GM19193 (cell line): Measurements from ENCODE around the gene TRMT6.

Experiments
- POLR2A ChIP-seq: IDR thresholded peaks from 4 replicates; pipeline ENCODE4 v1.6.1; 2011; ENCODE audit not compliant: insufficient read depth, insufficient read length; ENCODE audit errors: extremely low read depth

Gene TRMT6

DNA sequence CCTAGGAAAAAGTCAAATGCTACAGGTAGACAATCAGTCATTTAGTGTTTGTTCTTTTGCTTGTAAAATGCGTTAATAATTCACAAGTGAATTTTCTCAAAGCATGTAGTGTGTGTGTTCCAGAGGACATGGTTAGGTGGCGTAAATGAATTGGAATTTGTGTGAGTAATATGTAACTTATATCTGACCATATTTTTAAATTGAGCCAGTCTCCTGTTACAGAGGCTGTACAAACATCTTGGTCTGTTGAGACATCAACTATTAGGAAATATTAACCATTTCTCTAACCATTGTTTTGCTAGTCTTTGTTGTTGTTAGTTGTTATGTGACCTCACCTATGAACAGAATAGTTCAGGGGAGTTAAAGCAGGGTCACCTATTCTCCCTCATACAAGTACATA, 22.8 kb upstream of the TRMT6 start:
- no peak for TF ChIP-seq POLR2A

DNA sequence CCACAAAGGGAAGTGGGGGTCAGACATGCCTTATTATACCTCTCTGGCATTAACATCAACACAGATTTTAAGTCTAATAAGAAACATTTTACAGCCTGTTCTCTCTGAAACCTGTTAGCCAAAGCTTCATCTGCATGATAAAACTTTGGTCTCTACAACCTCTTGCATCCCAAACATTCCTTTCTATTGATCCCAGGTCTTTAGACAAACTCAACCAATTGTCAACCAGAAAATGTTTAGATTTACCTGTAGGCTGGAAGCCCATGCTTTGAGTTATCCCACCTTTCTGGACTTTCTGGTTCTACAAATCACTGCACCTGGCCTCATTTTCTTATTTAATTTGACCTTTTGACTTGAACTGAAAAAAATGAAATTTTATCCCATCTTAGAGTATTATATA, 20.9 kb upstream of the TRMT6 start:
- TF ChIP-seq POLR2A, result no peak

DNA sequence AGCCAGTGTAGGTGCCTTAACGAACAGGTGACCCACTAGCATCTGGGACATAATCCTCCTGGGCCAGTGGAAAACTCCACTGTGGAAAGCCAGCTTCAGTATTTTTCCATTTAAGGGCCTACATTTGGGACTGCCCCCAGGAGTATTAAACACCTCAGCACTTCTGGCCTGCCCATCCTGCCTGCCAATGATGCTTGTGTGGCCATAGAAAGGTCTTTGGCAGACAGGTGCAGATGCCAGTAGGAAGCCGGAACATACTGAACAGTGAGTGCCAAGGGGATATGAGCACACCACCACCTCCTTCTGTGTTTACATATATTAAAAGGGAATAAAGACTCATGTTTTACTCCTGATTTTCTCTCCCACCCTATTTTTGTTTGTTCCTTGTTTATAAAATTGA, 20.0 kb upstream of the TRMT6 start:
- TF ChIP-seq POLR2A, result no peak

DNA sequence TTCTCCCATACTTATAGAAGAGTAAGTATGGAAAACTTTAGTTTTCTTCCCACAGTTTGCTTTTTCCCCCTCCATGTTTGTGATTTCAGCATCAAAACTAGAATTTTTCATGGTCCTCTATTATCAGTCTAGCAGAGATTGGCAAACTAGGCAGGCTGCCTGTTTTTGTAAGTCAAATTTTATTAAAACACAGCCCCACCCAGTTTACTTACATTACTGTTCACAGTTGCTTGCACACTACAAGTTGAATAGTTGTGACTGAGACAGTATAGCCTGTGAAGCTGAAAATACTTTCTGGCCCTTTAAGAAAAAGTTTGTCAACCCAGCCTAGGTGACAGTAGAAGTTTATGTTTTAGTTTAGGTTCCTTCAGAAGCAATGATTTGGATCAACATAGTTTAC, 19.6 kb upstream of the TRMT6 start:
- no peak for TF ChIP-seq POLR2A

DNA sequence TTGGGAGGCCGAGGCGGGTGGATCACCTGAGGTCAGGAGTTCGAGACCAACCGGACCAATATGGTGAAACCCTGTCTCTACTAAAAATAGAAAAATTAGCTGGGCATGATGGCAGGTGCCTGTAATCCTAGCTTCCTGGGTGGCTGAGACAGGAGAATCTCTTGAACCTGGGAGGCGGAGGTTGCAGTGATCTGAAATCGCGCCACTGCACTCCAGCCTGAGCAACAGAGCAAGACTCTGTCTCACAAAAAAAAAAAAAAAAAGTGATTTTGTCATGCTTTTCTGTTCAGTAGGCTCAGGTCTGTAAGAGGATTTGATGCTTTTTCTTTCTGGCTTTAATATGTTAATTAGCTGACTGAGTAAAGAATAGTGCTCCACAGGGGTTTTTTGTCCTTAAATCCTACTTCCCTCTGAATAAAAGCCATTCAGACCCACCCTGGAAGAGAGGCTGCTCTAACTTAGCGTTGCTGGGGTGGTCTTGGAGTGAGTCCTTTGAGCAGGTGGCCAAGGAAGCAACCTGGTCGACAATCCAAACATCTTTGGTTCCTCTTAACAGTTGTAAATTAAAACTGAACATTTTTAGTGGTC, 19.1 kb upstream of the TRMT6 start:
- no peak for TF ChIP-seq POLR2A

DNA sequence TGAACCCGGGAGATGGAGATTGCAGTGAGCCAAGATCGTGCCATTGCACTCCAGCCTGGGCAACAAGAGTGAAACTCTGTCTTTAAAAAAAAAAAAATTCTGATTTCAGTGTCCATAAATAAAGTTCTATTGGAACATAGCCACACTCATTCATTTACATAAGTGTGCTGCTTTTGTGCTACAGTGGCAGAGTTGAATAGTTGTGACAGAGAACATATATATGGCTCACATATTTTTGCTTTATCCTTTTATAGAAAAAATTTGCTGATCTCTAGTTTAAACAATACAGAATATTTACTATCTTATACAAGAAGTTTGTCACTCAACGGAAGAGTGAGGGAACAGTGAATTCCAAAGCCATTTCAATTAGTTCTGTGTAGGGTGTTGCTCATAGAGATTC, 18.1 kb upstream of the TRMT6 start:
- no peak for TF ChIP-seq POLR2A

DNA sequence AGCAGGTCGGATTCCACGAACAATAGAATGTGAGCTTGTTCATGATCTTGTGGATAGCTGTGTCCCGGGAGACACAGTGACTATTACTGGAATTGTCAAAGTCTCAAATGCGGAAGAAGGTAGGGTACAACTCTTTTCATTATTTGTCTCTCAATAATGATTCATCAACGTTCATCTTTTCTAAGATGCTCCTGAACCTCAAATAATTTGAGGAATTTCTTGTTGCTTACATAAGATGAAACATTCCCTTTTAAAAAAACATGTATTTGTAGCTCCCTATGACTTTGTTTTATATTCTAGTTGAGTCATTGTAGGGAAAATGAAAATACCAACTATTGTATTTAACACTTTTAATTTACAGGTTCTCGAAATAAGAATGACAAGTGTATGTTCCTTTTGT, 17.1 kb upstream of the TRMT6 start:
- TF ChIP-seq POLR2A, result no peak

DNA sequence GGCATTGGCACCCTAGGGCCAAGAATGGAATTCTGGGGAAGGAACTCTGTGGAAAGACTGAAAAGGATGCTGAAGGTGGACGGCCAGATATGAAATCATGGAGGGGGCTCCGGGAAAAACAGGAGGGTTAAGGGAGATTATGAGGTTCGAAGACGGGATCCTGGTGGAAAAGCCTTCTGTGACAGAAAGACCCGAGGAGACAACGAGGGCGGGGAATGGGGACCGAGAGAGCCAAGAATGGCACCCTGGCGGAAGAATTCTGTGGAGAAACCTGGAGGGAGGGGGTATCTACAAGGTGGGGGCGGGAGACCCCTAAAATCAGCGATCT, 426 bp downstream of the TRMT6 start:
- no peak for TF ChIP-seq POLR2A

DNA sequence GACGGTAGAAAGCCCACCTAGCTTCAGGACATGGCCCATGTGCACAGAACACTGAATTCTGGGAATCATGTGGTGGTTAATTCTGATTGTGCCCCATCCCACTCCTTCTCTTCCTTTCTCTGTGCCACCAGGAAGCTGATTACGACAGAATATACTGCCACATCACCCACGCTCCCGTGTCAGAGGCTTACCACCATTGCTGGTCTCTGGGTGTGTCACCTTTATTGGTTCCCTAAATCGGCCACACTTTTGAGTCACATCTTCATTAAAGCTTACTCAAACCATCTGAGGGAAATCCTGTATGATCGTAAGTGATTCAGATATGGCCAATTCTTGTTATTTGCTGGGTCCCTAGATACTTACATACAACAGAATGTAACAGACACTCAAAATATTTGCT, 3.1 kb downstream of the TRMT6 start:
- TF ChIP-seq POLR2A, result no peak

DNA sequence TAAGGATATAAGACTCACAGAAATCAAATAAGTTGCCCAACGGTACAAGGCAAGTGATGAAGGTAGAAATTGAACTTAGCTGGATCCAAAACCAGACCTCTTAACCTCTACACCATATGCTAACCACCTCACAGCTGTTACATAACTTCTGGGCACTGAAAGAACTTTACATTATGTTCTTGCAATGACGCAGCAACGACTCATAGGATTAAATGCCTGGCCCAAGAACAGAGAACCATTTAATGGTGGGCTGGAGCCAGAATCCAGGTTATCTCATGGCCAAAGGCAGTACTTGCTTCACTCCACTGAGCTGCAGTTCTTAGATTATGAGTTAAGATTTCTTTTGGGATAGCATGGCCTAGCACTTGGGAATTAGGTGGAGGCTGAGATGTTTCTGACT, 4.4 kb downstream of the TRMT6 start:
- TF ChIP-seq POLR2A, result no peak

DNA sequence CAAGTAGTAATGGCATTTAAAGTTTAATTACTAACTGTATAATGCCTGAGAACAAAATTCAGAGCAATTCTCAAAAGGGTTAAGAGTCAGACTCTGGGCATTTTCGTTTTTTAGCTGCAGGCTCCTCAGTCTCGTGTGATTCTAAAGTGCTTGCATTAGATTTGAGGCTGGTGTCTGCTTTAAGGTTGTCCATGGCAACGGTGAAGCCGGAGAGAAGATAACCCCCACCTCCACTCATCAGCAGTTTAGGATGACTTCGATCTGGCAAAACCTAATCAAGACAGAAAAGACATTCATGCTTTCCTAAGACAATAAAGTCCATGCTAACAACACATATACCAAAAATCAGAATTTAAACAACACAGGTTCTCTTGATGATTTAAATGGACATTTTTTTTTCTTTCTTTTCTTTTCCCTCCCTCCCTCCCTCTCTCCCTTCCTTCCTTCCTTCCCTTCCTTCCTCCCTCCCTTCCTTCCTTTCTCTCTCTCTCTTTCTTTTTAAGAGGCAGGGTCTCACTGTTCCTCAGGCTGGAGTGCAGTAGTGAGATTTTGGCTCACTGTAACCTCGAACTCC, 11.8 kb downstream of the TRMT6 start:
- no peak for TF ChIP-seq POLR2A

DNA sequence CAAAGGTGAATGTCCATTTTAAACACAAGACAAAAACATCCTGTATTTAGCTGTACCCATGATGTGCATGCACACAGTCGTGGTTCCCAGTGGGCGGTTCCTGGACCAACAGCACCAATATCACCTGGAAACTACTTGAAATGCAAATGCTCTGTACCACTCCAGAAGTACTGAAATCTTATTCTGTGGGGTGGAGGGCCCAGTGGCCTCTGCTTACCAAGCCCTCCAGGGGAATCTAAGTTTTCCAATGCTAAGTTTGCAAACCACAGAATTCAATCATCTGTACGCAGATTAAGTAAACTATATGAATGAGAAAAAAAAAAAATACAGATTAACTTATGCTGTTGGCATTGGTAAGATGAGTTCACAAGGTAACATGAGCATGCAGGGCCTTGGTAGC, 14.1 kb downstream of the TRMT6 start:
- no peak for TF ChIP-seq POLR2A

DNA sequence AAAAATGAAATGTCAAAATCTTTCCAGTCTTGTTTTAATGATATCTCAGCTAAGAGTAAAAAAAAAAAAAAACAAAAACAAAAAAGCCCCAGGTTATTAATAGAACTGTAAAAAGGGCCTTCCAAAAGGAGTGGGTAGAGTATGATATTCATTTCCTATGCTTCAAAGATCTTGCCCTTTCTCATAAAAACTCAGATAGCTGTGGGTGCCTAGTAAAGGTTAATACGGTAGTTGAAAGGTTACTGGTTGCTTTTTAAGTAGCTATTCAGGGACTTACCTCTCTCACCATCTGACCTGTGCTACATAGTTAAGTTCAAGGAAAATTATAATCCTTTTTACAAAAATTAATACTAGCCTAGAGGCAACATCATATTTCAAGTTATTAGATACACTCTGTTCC, 14.9 kb downstream of the TRMT6 start:
- no peak for TF ChIP-seq POLR2A

DNA sequence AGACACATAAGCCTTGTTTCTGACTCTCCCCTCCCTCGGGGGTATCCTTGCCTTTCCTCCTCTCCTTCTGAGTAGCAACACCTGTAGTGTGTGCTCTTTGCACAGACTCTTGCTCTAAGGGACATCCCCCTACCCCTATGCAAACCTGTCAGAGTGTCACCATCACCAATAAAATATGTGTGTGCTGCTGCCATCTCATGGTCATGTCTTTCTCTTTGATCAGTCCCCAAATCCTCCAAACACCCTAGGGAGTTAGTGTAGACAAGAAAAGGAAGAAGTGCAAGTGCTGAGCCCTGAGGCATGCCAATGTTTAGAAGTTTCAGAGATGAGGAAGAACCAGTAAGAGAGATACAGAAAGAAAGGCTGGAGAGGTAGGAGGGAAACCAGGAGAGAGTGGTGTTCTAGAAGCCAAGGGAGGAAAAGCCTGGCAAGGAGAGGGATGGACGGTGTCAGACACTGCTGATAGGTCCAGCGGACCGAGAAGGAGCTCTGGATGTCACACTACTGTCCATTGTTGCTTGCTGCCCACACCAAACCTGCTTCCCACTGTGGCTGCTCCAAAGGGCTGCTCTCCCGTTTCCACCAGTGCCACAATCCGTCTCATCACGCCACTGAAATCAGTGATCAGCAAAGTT, 16.4 kb downstream of the TRMT6 start:
- no peak for TF ChIP-seq POLR2A

DNA sequence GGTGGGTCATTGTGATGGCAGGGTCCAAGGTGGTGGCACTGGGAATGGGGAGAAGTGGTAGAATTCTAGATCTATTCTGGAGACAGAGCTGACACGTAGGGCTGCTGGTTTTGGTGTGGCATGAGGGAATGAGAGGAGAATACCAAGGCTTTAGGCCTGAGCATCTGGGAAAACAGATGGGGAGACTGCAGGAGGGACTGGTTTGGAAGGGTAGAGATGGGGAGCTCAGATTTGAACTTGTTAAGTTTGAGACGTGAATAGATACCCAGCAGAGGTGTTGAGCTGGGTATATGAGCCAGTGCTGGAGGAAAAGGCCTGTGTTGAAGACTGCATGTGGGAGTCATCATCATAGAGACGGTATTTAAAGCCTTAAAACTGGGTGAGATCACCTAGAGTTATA, 17.5 kb downstream of the TRMT6 start:
- TF ChIP-seq POLR2A, result no peak

DNA sequence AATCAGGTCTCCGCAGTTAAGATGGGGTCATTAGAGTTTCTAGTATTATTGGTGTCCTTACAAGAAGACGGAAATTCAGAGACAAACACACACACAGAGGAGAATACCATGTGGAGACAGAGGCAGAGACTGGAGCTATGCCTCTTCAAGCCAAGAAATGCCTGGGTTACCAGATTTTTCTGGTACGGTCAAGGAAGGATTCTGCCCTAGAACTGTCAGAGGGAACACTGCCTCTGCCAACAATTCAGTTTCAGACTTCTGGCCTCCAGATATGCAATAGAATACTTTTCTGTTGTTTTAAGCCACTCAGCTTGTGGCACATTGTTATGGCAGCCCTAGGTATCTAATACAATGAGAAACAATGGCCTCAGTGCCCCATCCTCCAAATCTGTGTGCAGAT, 18.9 kb downstream of the TRMT6 start:
- no peak for TF ChIP-seq POLR2A
